K562 (cell line): Measurements from ENCODE around the gene LRIF1. TPM values are rescaled to one million over a fixed set of nuclear protein-coding genes. Genes with fewer than 3 reads are reported as not detected.

Experiments
- ATAC-seq: fragments of 200-7000 bp; cut with Tn5 transposase; 3 replicates; pipeline ENCODE4 v1.9.1; 2020; ENCODE audit warnings: moderate library complexity
- BruUV-seq: library from RNA; stranded (reverse); fragments of 400-500 nt; replicated peaks from 2 replicates; lab custom pipeline; 2021; lab: Mats Ljungman, UMichigan
- CTCF ChIA-PET: fragments of 300-600 bp; formaldehyde crosslinking; extraction: SDS; loops from one replicate; lab custom pipeline; 2021; ENCODE audit warnings: low intra/inter-chr PET ratio; lab: Yijun Ruan, JAX
- POLR2A ChIA-PET: fragments of 300-600, 350-650 bp; sonication (Branson Sonifier 250); formaldehyde crosslinking; extraction: SDS; loops from one replicate; lab custom pipeline; 2021; ENCODE audit warnings: antibody characterized with exemption, inconsistent platforms; lab: Yijun Ruan, JAX
- DNase-seq, 4 experiments: peaks; one replicate each; pipeline versions ENCODE4 v3.0.0 to v3.0.0-alpha.2; 2011 to 2018; ENCODE audit warnings: low spot score in 3 of 4, mixed read lengths in 3 of 4; ENCODE audit errors: extremely low read depth in 1 of 4
- FAIRE-seq: peaks from 2 replicates; lab custom pipeline; 2011; peaks lifted over from hg19 to GRCh38; lab: Jason Lieb, UNC
- H2AFZ ChIP-seq: 2 replicates; pipeline ENCODE4 v1.6.0; 2011; ENCODE audit warnings: low read depth, low read length, control low read depth, inconsistent platforms
- H3K27ac ChIP-seq: fragments of 200-600 bp; 3 replicates; pipeline ENCODE4 v1.8.0; 2011; ENCODE audit warnings: low read depth, mild to moderate bottlenecking, control low read depth, inconsistent platforms, low read length, moderate library complexity, mixed read lengths; ENCODE audit errors: extremely low read depth
- H3K27me3 ChIP-seq, 2 experiments: fragments of 300-600 bp in 1 of 2; 2 replicates in 1 of 2; 3 replicates in 1 of 2; pipeline versions ENCODE4 v1.6.0 to v1.8.0; 2011; ENCODE audit warnings: inconsistent platforms in 2 of 2, low read length in 2 of 2, mild to moderate bottlenecking in 1 of 2, mixed read lengths in 1 of 2, moderate library complexity in 1 of 2; ENCODE audit not compliant: control insufficient read depth in 2 of 2, insufficient read depth in 2 of 2
- H3K36me3 ChIP-seq: fragments of 300-600 bp; 3 replicates; pipeline ENCODE4 v1.8.0; 2011; ENCODE audit warnings: mild to moderate bottlenecking, low read length, inconsistent platforms; ENCODE audit not compliant: control insufficient read depth, insufficient read depth
- H3K4me1 ChIP-seq, 2 experiments: fragments of 200-600 bp in 1 of 2; replicated peaks in 1 of 2; 2 replicates in 1 of 2; 3 replicates in 1 of 2; pipeline versions ENCODE4 v1.5.1 to v1.8.0; 2011; ENCODE audit warnings: inconsistent platforms in 2 of 2, low read length in 2 of 2, mild to moderate bottlenecking in 1 of 2, mixed read lengths in 1 of 2, moderate library complexity in 1 of 2; ENCODE audit not compliant: control insufficient read depth in 2 of 2, insufficient read depth in 2 of 2
- H3K4me2 ChIP-seq: 2 replicates; pipeline ENCODE4 v1.6.1; 2011; ENCODE audit warnings: low read length, control low read depth, inconsistent platforms, mixed read lengths; ENCODE audit not compliant: insufficient read depth
- H3K4me3 ChIP-seq: fragments of 200-600 bp; sonication (generic), shearing (Covaris generic); 2 replicates; pipeline ENCODE4 v1.5.1; 2016; ENCODE audit warnings: control low read depth, inconsistent platforms
- H3K79me2 ChIP-seq: fragments of 200-600 bp; 3 replicates; pipeline ENCODE4 v1.8.0; 2011; ENCODE audit warnings: low read length, inconsistent platforms; ENCODE audit not compliant: control insufficient read depth, insufficient read depth
- H3K9ac ChIP-seq, 2 experiments: 2 replicates each; pipeline versions ENCODE4 v1.6.0 to v1.6.1; 2011; ENCODE audit warnings: low read depth in 2 of 2, low read length in 2 of 2, control low read depth in 1 of 2, inconsistent platforms in 1 of 2, mild to moderate bottlenecking in 1 of 2, mixed read lengths in 1 of 2; ENCODE audit not compliant: insufficient read depth in 1 of 2
- H3K9me1 ChIP-seq: one replicate; pipeline ENCODE4 v1.6.0; 2011; ENCODE audit warnings: inconsistent platforms, mild to moderate bottlenecking, low read length, moderate library complexity; ENCODE audit not compliant: control insufficient read depth, insufficient read depth
- H3K9me3 ChIP-seq: replicated peaks from 2 replicates; pipeline ENCODE4 v1.5.1; 2011; ENCODE audit warnings: low read depth, low read length, inconsistent platforms; ENCODE audit not compliant: control insufficient read depth, insufficient read depth
- H4K20me1 ChIP-seq: replicated peaks from 2 replicates; pipeline ENCODE4 v1.6.1; 2011; ENCODE audit warnings: low read length, inconsistent platforms, mixed read lengths; ENCODE audit not compliant: control insufficient read depth, insufficient read depth
- BCOR ChIP-seq: fragments of 450-650 bp; IDR thresholded peaks from 2 replicates; pipeline ENCODE4 v1.6.1; 2016
- KDM1A ChIP-seq, 2 experiments: fragments of 450-650 bp; IDR thresholded peaks; 2 replicates each; pipeline ENCODE4 v1.6.1; 2016; ENCODE audit warnings: mild to moderate bottlenecking in 2 of 2
- MYBL2 ChIP-seq, 2 experiments: fragments of 450-650 bp in 1 of 2; sonication (generic) in 1 of 2; formaldehyde crosslinking in 1 of 2; IDR thresholded peaks; 2 replicates each; pipeline versions ENCODE4 v1.6.1 to v1.8.1; 2017 to 2022; ENCODE audit warnings: borderline replicate concordance in 1 of 2, inconsistent platforms in 1 of 2, low read depth in 1 of 2, mild to moderate bottlenecking in 1 of 2, missing genetic modification reagents in 1 of 2, moderate library complexity in 1 of 2
- POLR2AphosphoS2 ChIP-seq: IDR thresholded peaks from 2 replicates; pipeline ENCODE4 v1.6.1; 2012; ENCODE audit warnings: low read length, improper control_type of control experiment
- POLR2H ChIP-seq: IDR thresholded peaks from 2 replicates; pipeline ENCODE4 v1.6.1; 2016; ENCODE audit warnings: missing genetic modification characterization, low read depth, mild to moderate bottlenecking, control low read depth, missing compliant biosample characterization, moderate library complexity
- ZBTB17 ChIP-seq: fragments of 450-650 bp; formaldehyde crosslinking; IDR thresholded peaks from 2 replicates; pipeline ENCODE4 v1.4.0; 2020; ENCODE audit warnings: mild to moderate bottlenecking
- ZNF57 ChIP-seq: fragments of 450-650 bp; formaldehyde crosslinking; IDR thresholded peaks from 2 replicates; pipeline ENCODE4 v1.4.0; 2020; ENCODE audit warnings: mild to moderate bottlenecking, moderate library complexity
- WGBS: fragments of 100-300 bp; shearing (Covaris generic); methylation state at CpG from one replicate; pipeline ENCODE4 v1.1.6; 2016; ENCODE audit warnings: low coverage, mixed read lengths; ENCODE audit not compliant: insufficient coverage; ENCODE audit errors: missing lambda C conversion rate; 5-methylcytosine and 5-hydroxymethylcytosine counted together
- in situ Hi-C: fragments of 300-500 bp; cut with MboI; formaldehyde crosslinking; loops from 4 replicates; pipeline ENCODE4 v1.15.0; 2018; ENCODE audit warnings: inconsistent platforms, mixed read lengths
- intact Hi-C: fragments of 100-400 bp; cut with micrococcal nuclease; formaldehyde crosslinking; loops from 2 replicates; pipeline ENCODE4 v1.14.2; 2022
- polyA plus RNA-seq, 8 experiments: library from polyadenylated mRNA; depleted of rRNA in 4 of 8; stranded (reverse) in 5 of 8; unstranded in 3 of 8; fragments of >200 nt; fragmentation: Nextera tagmentation in 2 of 8; fragmentation: Illumina TruSeq in 1 of 8; extraction: Ambion mirVana in 2 of 8; extraction: Trizol in 1 of 8; gene quantifications; 2 replicates each; pipeline versions ENCODE4 v1.2.1 to v1.2.3, GENCODE V29; 2011 to 2014; ENCODE audit warnings: inconsistent platforms in 1 of 8, missing spikeins in 1 of 8
- total RNA-seq, 7 experiments: library from RNA; depleted of rRNA in 6 of 7; stranded (reverse); fragments of >200 nt in 6 of 7; fragmentation: Illumina TruSeq in 2 of 7; extraction: Trizol in 2 of 7; gene quantifications; 2 replicates each; pipeline versions ENCODE4 v1.2.1 to v1.2.3, GENCODE V29; 2011 to 2021; ENCODE audit warnings: low replicate concordance in 1 of 7

Gene LRIF1
- total and polyA plus RNA-seq, 9 of the 15 experiments (the other 6 are each of a cell fraction or from before 2014, with no cell fraction given) = 35.6 to 88.8 (median 74.1) TPM

DNA sequence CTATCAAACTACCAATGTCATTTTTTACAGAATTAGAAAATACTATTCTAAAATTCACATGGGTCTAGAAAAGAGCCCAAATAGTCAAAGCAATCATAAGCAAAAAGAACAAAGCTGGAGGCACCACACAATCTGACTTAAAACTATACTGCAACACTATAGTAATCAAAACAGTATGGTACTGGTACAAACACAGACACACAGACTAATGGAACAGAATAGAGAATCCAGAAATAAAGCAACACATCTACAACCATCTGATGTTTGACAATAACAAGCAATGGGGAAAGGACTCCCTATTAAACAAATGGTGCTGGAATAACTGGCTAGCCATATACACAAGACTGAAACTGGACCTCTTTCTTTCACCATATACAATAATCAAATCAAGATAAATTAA lies 50.9 kb downstream of the LRIF1 start (continued):
- TF ChIP-seq POLR2H (no peak), KDM1A (IDR thresholded peaks at IDR 0.05) (peak in 1 of 2 experiments; percentile 38; a peak in 1 of 4 replicates), MYBL2 (IDR thresholded peaks at IDR 0.05; ENCODE audit: low read depth) (no peak), MYBL2 (CRISPR knock-in tag; IDR thresholded peaks at IDR 0.05; ENCODE audit: borderline replicate concordance) (no peak)

DNA sequence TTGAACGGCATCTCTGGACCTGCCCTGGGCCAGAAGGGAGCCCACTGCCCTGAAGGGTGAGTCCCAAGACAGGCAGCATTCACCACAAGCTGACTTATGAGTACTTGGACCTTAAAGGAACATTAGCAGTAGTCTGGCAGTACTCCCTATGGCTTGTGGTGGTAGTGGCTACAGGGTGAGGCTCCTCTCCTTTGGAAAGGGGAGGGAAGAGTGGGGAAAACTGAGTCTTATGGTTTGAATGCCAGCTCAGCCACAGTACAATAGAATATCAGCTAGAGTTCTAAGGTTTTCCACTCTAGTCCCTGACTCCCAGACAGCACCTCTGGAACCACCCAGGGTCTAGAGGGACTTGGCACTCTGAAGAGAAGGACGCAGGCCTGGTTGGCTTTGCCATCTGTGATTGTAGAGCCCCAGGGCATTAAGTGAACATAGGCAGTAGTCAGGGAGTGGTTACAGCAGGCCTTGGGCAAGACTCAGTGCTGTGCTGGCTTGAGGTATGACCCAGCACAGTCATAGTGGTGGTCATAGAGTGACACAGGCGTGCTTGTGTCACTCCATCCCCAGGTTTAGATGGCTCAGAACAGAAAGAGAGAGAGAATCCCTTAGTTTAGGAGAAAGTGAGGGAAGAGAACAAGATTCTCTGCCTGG lies 59.7 kb downstream of the LRIF1 start:
- in situ Hi-C loops = no loop called here
- BruUV-seq = no TSS peak
- no peak overlapping the region for H3K4me3 ChIP-seq
- TF ChIP-seq ZNF57 (CRISPR knock-in tag) = 0 out of 2 replicates have a peak, but pooled peaks have one; percentile 4
- TF ChIP-seq BCOR = no peak
- TF ChIP-seq POLR2AphosphoS2 = 0 out of 2 replicates have a peak, but pooled peaks have one; percentile 44
- 0 out of 2 replicates have a peak, but pooled peaks have one; percentile 24 for TF ChIP-seq ZBTB17 (CRISPR knock-in tag)
- TF ChIP-seq, all 486 proteins: peak for 3
- ChIA-PET CTCF (no interaction called here), POLR2A (interaction anchor here (1.1 kb wide), 1 partner anchor 13 kb away, joined by 3 read pairs; no protein-coding TSS in a partner anchor)
- Histone ChIP-seq H4K20me1 (no peaks in the 10 kb centered on the region), H3K36me3 (peaks cover 6% of the 10 kb centered on the region; the same call in 1 of the 3 replicates), H3K27ac (no peak overlapping the region), H3K4me2 (no peak overlapping the region), H2AFZ (no peak overlapping the region), H3K9me3 (no peaks in the 10 kb centered on the region), H3K9me1 (no peaks in the 10 kb centered on the region), H3K4me1 (peaks cover 0 to under 1% of the 10 kb centered on the region in 2 experiments; a peak in 1 of 5 replicates), H3K9ac (no peak overlapping the region), H3K27me3 (no peaks in the 10 kb centered on the region), H3K79me2 (no peaks in the 10 kb centered on the region)
- 71% methylated on average over 3 of the region's 3 CpGs for WGBS
- intact Hi-C loops = no loop called here
- ATAC-seq (peak; percentile 48), FAIRE-seq (no peak), DNase-seq (no peak)
